Measurements from ENCODE around the gene NELFE.

GRCh38 chr6:31906122-31906521, 52.6 kb downstream of the NELFE start:
- TF ChIP-seq CTCF (IDR thresholded peaks at IDR 0.05) (no peak), POLR2A (IDR thresholded peaks at IDR 0.05) (no peak), POLR2AphosphoS5 (IDR thresholded peaks at IDR 0.05; ENCODE audit: insufficient read depth in 1 of 2, low read depth in 1 of 2) (no peak)

Data from vagina (tissue), 2 donors.